ENCODE measurements around the gene GPBP1L1. TPM values are rescaled to one million over a fixed set of nuclear protein-coding genes. Genes with fewer than 3 reads are reported as not detected.

GPBP1L1 gene
- total and polyA plus RNA-seq, 2 of the 4 experiments (the other 2 are of a cell fraction), result 31.5 to 57.4 TPM

DNA sequence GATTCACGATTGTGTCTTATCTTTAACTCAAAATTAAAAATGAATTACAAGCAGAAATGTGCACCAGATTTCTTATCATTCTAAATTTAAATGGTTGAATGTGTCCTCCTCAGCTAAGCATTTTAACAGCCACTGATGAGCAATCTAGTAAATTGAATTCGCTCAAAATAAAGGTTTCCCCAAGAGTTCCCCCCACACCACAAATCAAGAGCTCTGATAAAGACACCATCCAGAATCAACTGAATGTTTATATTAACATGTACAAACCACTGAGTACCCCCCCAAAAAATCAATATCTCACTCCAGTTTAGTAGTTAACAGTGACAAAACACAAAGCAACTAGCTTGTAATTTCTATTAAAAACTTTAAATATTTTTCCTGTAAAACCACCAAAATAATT lies 1.9 kb downstream of the GPBP1L1 start:
- Histone ChIP-seq H3K18ac (ENCODE audit: low read depth, low read length) (no peak overlapping the region), H2BK15ac (ENCODE audit: low read depth, low read length) (no peak overlapping the region), H2BK5ac (ENCODE audit: low read depth, low read length, poor library complexity, severe bottlenecking) (no peak overlapping the region), H3K79me1 (ENCODE audit: low read depth in 1 of 2, low read length in 2 of 2) (peaks cover 0 to 44% of the 10 kb centered on the region in 2 experiments; a peak in 3 of 4 replicates), H4K91ac (ENCODE audit: insufficient read depth, low read depth, low read length) (no peak overlapping the region), H3K4me2 (ENCODE audit: low read depth, low read length) (peak overlapping the region; percentile 16; the same call in 1 of the 2 replicates), H3K36me3 (ENCODE audit: control insufficient read depth, insufficient read depth, low read length) (no peaks in the 10 kb centered on the region), H2BK20ac (ENCODE audit: low read depth, low read length) (no peak overlapping the region), H4K5ac (ENCODE audit: low read depth, low read length) (no peak overlapping the region), H4K8ac (ENCODE audit: low read depth in 2 of 2, low read length in 2 of 2) (no peak overlapping the region), H3K56ac (ENCODE audit: extremely low read depth, insufficient read depth, low read length) (no peak overlapping the region), H3K4me1 (ENCODE audit: control insufficient read depth, insufficient read depth, low read length) (peaks cover 1% of the 10 kb centered on the region), H3K9me3 (ENCODE audit: control insufficient read depth, insufficient read depth, low read length) (no peaks in the 10 kb centered on the region), H3K9me1 (ENCODE audit: insufficient read depth, low read length) (peaks cover 9% of the 10 kb centered on the region), H2BK120ac (ENCODE audit: low read depth, low read length) (no peak overlapping the region), H2AK9ac (replicated peaks; ENCODE audit: low read depth, low read length, poor library complexity) (no peak overlapping the region), H2AFZ (replicated peaks; ENCODE audit: low read length, poor library complexity) (no peak overlapping the region), H3K23ac (ENCODE audit: low read depth, low read length) (no peak overlapping the region; the same call in 1 of the 2 replicates), H3K4me3 (ENCODE audit: insufficient read depth, low read depth, low read length) (no peak overlapping the region), H3K4ac (ENCODE audit: low read depth, low read length) (no peak overlapping the region), H3K9ac (ENCODE audit: low read depth, low read length) (no peak overlapping the region), H2AK5ac (ENCODE audit: low read depth, low read length) (no peak overlapping the region), H3K27me3 (ENCODE audit: control insufficient read depth, insufficient read depth, low read length) (no peaks in the 10 kb centered on the region), H3K14ac (replicated peaks; ENCODE audit: low read depth, low read length) (no peak overlapping the region), H3K27ac (ENCODE audit: insufficient read depth, low read length) (no peak overlapping the region), H4K20me1 (ENCODE audit: insufficient read depth, low read length) (peaks cover 43% of the 10 kb centered on the region)
- POLR2A ChIA-PET (ENCODE audit: unreplicated experiment), result no interaction called here
- intact Hi-C loops (cut with micrococcal nuclease), result loop anchor here (10.0 kb wide), 1 partner anchor 160 kb away; no protein-coding TSS in a partner anchor
- TF ChIP-seq MAFK (IDR thresholded peaks at IDR 0.05; ENCODE audit: low read depth, low read length) (no peak), RAD21 (IDR thresholded peaks at IDR 0.05; ENCODE audit: low read length) (no peak), NFE2L2 (IDR thresholded peaks at IDR 0.05; ENCODE audit: low read depth, low read length) (no peak), SMC3 (IDR thresholded peaks at IDR 0.05; ENCODE audit: low read depth, low read length) (no peak), CEBPB (IDR thresholded peaks at IDR 0.05; ENCODE audit: low read depth, low read length) (no peak), MXI1 (IDR thresholded peaks at IDR 0.05; ENCODE audit: borderline replicate concordance, low read depth, low read length) (no peak), MAZ (IDR thresholded peaks at IDR 0.05; ENCODE audit: borderline replicate concordance, low read depth, low read length) (no peak), BHLHE40 (IDR thresholded peaks at IDR 0.05; ENCODE audit: low read depth, low read length) (no peak), RFX5 (IDR thresholded peaks at IDR 0.05; ENCODE audit: low read depth, low read length) (no peak), FOS (IDR thresholded peaks at IDR 0.05; ENCODE audit: low read depth, low read length) (no peak), RCOR1 (IDR thresholded peaks at IDR 0.05; ENCODE audit: insufficient replicate concordance, low read length) (no peak), CHD1 (IDR thresholded peaks at IDR 0.05; ENCODE audit: low read depth, low read length) (no peak), POLR2A (IDR thresholded peaks at IDR 0.05; ENCODE audit: low read depth, low read length) (no peak)
- TF ChIP-seq, protein P1, sequence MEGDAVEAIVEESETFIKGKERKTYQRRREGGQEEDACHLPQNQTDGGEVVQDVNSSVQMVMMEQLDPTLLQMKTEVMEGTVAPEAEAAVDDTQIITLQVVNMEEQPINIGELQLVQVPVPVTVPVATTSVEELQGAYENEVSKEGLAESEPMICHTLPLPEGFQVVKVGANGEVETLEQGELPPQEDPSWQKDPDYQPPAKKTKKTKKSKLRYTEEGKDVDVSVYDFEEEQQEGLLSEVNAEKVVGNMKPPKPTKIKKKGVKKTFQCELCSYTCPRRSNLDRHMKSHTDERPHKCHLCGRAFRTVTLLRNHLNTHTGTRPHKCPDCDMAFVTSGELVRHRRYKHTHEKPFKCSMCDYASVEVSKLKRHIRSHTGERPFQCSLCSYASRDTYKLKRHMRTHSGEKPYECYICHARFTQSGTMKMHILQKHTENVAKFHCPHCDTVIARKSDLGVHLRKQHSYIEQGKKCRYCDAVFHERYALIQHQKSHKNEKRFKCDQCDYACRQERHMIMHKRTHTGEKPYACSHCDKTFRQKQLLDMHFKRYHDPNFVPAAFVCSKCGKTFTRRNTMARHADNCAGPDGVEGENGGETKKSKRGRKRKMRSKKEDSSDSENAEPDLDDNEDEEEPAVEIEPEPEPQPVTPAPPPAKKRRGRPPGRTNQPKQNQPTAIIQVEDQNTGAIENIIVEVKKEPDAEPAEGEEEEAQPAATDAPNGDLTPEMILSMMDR (conservative IDR thresholded peaks at IDR 0.05; ENCODE audit: low read depth, low read length), result no peak
- TF ChIP-seq, protein P2, sequence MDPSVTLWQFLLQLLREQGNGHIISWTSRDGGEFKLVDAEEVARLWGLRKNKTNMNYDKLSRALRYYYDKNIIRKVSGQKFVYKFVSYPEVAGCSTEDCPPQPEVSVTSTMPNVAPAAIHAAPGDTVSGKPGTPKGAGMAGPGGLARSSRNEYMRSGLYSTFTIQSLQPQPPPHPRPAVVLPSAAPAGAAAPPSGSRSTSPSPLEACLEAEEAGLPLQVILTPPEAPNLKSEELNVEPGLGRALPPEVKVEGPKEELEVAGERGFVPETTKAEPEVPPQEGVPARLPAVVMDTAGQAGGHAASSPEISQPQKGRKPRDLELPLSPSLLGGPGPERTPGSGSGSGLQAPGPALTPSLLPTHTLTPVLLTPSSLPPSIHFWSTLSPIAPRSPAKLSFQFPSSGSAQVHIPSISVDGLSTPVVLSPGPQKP (IDR thresholded peaks at IDR 0.05; ENCODE audit: borderline replicate concordance, low read depth, low read length), result no peak
- TF ChIP-seq, protein P3, sequence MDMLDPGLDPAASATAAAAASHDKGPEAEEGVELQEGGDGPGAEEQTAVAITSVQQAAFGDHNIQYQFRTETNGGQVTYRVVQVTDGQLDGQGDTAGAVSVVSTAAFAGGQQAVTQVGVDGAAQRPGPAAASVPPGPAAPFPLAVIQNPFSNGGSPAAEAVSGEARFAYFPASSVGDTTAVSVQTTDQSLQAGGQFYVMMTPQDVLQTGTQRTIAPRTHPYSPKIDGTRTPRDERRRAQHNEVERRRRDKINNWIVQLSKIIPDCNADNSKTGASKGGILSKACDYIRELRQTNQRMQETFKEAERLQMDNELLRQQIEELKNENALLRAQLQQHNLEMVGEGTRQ (IDR thresholded peaks at IDR 0.05; ENCODE audit: low read depth, low read length), result no peak
- dilution Hi-C loops (cut with HindIII; ENCODE audit: low sequenced_read_pairs, unreplicated experiment), result no loop called here
- DNase-seq, result no peak
- CTCF ChIA-PET, result no interaction called here
- TSS peak; percentile 10 for BruUV-seq (replicated peaks)
- no peak for ATAC-seq (ENCODE audit: low read depth)
- in situ Hi-C loops (cut with MboI; ENCODE audit: low sequenced_read_pairs), result no loop called here
- no CpG with 5 or more reads among the region's 2 CpGs for WGBS, 2 experiments (ENCODE audit: extremely low coverage in 2 of 2, insufficient read length in 1 of 2)
